HG03342 (cell line): ENCODE data around the gene GCNT2.
"Not testable (repeated sequence)": the region's sequence is repeated elsewhere in the genome, so short reads cannot be mapped to it uniquely, and the experiment has no call there.

ENCODE experiments used
- ATAC-seq: cut with Tn5 transposase; IDR thresholded peaks from one replicate; pipeline ENCODE4 v1.9.1; 2021; ENCODE audit warnings: mild to moderate bottlenecking, moderate library complexity; ENCODE audit not compliant: unreplicated experiment

The GCNT2 gene

DNA sequence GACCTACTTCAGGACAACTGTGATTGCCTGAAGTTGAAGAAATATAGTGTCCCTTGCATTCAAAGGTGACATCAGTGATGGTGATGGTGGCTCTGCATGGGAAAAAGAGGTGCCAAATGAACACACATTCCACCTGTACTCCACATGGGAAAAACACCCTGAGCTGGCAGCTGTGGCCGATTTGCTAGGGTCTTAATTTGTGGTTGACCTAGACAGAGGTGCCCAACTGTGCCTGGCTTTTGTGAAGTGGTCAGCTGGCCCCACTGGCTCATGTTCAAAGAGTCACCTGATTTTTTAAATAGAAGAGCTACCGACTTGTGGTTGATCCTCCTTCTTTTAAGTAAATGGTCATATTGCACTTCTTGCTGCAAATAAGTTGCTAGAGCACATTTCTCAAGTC is 7.6 kb upstream of the GCNT2 start:
- ATAC-seq: no peak

GRCh38 chr6:10514049-10514780 is 6.9 kb upstream of the GCNT2 start:
- no peak for ATAC-seq

DNA sequence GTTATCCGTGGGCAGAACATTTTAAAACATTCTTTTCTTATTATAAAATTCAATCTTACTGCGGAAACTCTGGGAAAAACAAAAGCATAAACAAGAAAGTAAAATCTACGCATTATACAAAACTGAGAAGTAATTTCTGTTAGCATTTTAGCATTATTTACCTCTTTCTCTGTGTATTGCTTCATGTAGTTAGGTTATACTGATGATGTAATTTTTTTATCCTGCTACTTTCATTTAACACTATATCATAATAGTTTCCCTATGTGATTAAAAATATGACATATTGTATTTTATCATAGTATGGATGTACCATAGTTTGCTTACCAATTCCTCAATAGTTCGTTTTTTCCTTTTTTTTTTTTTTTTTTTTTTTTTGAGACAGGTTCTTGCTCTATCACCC is 4.2 kb upstream of the GCNT2 start:
- no peak for ATAC-seq

DNA sequence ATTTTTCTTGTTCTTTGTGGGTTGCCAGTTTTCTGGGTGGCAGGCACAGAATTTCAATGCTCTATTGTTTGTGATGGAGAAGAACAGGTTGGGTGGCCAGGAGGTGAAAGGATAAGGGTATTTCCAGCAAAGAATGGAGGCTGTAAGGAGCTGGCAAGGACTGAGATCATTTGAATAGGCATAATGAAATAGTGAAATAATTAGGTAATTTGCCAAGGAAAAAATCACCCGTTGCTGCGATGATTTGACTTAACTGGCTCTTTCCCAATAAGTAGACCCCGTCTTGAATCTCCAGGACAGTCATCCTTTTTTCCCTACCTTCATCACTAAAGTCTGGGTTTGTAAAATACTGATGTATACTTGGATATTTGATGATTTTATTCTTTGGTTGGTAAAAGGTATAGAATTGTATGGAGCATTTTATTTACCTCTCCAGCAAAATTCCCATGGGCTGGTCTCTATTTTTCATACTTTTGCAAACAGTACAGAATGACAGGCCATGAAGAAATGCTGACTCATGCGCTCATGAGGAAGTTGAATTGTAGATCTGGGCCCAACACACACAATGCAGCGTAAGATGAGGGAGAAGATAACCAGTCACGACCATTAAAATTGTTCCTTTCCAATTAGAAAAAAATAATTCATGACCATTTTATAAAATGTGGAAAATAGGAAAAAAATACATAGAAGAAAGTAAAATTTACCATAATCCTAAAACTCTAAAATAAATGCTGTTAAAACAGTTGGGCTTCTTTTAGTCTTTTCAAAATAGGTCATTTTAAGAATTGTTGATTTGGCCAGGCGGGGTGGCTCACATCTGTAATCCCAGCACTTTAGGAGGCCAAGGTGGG is 2.4 kb upstream of the GCNT2 start:
- no peak for ATAC-seq

DNA sequence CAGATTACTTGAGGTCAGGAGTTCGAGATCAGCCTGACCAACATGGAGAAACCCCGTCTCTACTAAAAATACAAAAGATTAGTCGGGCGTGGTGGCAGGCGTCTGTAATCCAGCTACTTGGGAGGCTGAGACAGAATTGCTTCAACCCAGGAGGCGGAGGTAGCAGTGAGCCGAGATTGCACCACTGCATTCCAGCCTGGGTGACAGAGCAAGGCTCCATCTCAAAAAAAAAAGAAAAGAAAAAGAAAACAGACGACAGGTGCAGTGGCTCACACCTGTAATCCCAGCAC is 1.8 kb upstream of the GCNT2 start:
- not testable (repeated sequence) for ATAC-seq

GRCh38 chr6:10520468-10520867 is 683 bp upstream of the GCNT2 start:
- no peak for ATAC-seq

- no peak for ATAC-seq
These were observed 1.9 kb downstream of the GCNT2 start for GRCh38 chr6:10522929-10523573.

- ATAC-seq: no peak
These were observed 5.0 kb downstream of the GCNT2 start for GRCh38 chr6:10526156-10526555.

- ATAC-seq: peak; percentile 51
These were observed 7.2 kb downstream of the GCNT2 start for GRCh38 chr6:10528158-10528981.

- no peak for ATAC-seq
These were observed 8.2 kb downstream of the GCNT2 start for GRCh38 chr6:10529231-10529801.

GRCh38 chr6:10529828-10530374 is 8.8 kb downstream of the GCNT2 start:
- ATAC-seq: not testable (repeated sequence)

GRCh38 chr6:10531503-10531902 is 10.4 kb downstream of the GCNT2 start:
- no peak for ATAC-seq

- no peak for ATAC-seq
These were observed 10.8 kb downstream of the GCNT2 start for GRCh38 chr6:10531942-10532341.

DNA sequence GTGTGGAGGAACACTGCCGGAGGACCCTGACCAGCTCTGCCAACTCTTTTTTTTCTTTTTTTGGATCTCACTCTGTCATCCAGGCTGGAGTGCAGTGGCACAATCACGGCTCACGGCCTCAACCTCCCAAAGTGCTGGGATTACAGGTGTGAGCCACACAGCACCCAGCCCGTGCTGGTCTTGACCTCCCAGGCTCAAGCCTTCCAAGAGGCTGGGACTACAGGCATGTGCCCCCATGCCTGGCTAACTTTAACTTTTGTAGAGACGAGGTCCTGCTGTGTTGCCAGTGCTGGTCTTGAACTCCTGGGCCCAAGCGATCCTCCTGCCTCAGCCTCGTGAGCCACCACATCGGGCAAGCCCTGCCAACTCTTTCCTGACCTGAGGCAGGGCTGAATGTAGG is 11.2 kb downstream of the GCNT2 start:
- no peak for ATAC-seq

DNA sequence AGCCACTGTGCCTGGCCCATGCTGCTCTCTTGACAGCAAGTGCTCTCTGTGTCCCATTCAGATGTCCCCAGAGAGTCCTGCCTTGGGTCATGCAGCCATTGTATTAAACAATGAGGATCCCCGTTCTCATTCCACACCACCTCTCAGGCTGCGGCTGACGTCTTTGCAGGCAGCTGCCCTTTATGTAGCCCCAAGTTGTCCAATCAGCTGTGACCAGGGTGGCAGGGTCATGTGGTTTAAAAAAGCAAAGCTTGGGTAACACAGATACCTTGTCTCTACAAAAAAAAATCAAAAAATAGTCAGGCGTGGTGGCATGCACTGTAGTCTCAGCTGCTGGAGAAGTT is 13.2 kb downstream of the GCNT2 start:
- ATAC-seq: peak; percentile 10

GRCh38 chr6:10535193-10535592 is 14.0 kb downstream of the GCNT2 start:
- ATAC-seq: no peak

- ATAC-seq: no peak
These were observed 16.6 kb downstream of the GCNT2 start for GRCh38 chr6:10537726-10538125.

DNA sequence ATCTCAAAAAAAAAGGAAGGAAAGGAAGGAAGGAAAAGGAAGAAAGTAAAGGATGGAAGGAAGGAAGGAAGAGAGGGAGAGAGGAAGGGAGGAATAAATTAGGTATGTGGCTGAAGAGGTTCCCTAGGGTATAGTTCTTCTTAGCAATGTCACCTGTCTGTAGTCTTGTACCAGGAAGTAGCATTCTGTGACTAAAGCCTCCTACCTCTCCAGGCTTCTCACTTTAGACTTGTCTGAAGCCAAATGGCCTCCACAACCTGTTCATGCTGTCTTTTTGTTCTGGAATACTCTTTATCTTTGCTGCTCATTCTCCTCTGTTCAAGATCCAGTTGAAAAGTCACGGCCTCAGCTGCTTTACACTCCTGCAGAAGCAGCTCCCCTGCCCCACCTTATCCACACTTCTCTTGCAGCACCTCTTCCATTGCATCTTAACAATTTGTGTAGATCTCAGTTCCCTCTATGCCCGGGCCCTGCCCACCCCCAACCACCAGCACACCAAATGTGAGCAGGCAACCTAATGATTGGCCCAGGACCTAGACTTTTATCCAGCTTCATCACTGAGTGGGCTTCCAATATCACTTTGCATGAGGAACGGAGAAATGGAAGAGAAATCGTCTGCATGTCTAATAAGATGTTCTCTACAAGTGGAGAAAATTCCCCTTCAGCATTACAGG is 19.1 kb downstream of the GCNT2 start:
- peak; percentile 36 for ATAC-seq

GRCh38 chr6:10541591-10541990 is 20.4 kb downstream of the GCNT2 start:
- no peak for ATAC-seq

DNA sequence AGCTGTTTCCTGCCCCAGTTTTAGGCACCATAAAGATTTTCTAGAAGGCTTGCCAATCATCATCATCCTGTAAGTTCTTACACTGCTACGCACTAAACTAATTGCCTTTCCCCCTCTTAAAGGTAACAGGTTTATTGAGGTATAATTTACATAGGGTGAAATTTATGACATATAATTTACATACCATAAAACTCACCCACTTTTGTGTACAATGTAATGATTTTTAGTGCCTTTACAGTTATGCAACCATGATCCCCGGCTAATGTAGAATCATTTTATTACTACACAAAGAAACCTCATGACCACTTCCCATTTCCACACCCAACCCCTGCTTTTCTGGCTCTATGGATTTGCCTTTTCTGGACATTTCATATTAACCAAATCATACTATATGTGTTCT is 21.1 kb downstream of the GCNT2 start:
- ATAC-seq: no peak
